Measurements from ENCODE around the gene PTX4.
"Not testable (repeated sequence)": the region's sequence is repeated elsewhere in the genome, so short reads cannot be mapped to it uniquely, and the experiment has no call there.

The PTX4 gene

GRCh38 chr16:1486551-1487390, 2.0 kb downstream of the PTX4 start:
- in situ Hi-C loops (cut with MboI; ENCODE audit: low sequenced_read_pairs): no loop called here

- in situ Hi-C loops (cut with MboI; ENCODE audit: low sequenced_read_pairs): no loop called here
These were observed 2.8 kb downstream of the PTX4 start for GRCh38 chr16:1485847-1486496.

- in situ Hi-C loops (cut with MboI; ENCODE audit: low sequenced_read_pairs): no loop called here
These were observed 6.6 kb downstream of the PTX4 start for GRCh38 chr16:1481906-1482835.

- in situ Hi-C loops (cut with MboI; ENCODE audit: low sequenced_read_pairs): not testable (repeated sequence)
These were observed 9.8 kb downstream of the PTX4 start for GRCh38 chr16:1478937-1479336.

GRCh38 chr16:1477033-1477432, 11.7 kb downstream of the PTX4 start:
- in situ Hi-C loops (cut with MboI; ENCODE audit: low sequenced_read_pairs): no loop called here

- in situ Hi-C loops (cut with MboI; ENCODE audit: low sequenced_read_pairs): no loop called here
These were observed 13.1 kb downstream of the PTX4 start for GRCh38 chr16:1475552-1476114.

GRCh38 chr16:1474796-1475551, 13.8 kb downstream of the PTX4 start, which contains the start of gene CLCN7:
Gene CLCN7 (minus strand): TSS chr16:1475028. CDS start chr16:1474974, 54 bp downstream.
- in situ Hi-C loops (cut with MboI; ENCODE audit: low sequenced_read_pairs): no loop called here

GRCh38 chr16:1474082-1474795, 14.5 kb downstream of the PTX4 start:
- in situ Hi-C loops (cut with MboI; ENCODE audit: low sequenced_read_pairs): no loop called here

GRCh38 chr16:1472974-1473373, 15.8 kb downstream of the PTX4 start:
- in situ Hi-C loops (cut with MboI; ENCODE audit: low sequenced_read_pairs): no loop called here

- in situ Hi-C loops (cut with MboI; ENCODE audit: low sequenced_read_pairs): no loop called here
These were observed 17.1 kb downstream of the PTX4 start for GRCh38 chr16:1471569-1472194.

GRCh38 chr16:1470481-1471251, 18.1 kb downstream of the PTX4 start:
- in situ Hi-C loops (cut with MboI; ENCODE audit: low sequenced_read_pairs): no loop called here

- in situ Hi-C loops (cut with MboI; ENCODE audit: low sequenced_read_pairs): no loop called here
These were observed 19.0 kb downstream of the PTX4 start for GRCh38 chr16:1469693-1470201.

GRCh38 chr16:1469141-1469540, 19.6 kb downstream of the PTX4 start:
- in situ Hi-C loops (cut with MboI; ENCODE audit: low sequenced_read_pairs): not testable (repeated sequence)

GRCh38 chr16:1468426-1468810, 20.3 kb downstream of the PTX4 start:
- in situ Hi-C loops (cut with MboI; ENCODE audit: low sequenced_read_pairs): no loop called here

GRCh38 chr16:1466968-1467521, 21.7 kb downstream of the PTX4 start:
- in situ Hi-C loops (cut with MboI; ENCODE audit: low sequenced_read_pairs): no loop called here

- in situ Hi-C loops (cut with MboI; ENCODE audit: low sequenced_read_pairs): no loop called here
These were observed 22.7 kb downstream of the PTX4 start for GRCh38 chr16:1466054-1466453.

- in situ Hi-C loops (cut with MboI; ENCODE audit: low sequenced_read_pairs): no loop called here
These were observed 23.2 kb downstream of the PTX4 start for GRCh38 chr16:1465567-1465915.

Data from hTERT RPE-1 (cell line).